GM21786 (cell line): Measurements from ENCODE around the gene PTH2.

Source experiments
- ATAC-seq: cut with Tn5 transposase; IDR thresholded peaks from one replicate; pipeline ENCODE4 v1.9.1; 2021; ENCODE audit not compliant: unreplicated experiment

Gene PTH2

GRCh38 chr19:49415102-49415809 lies 8.0 kb downstream of the PTH2 start:
- ATAC-seq: no peak

DNA sequence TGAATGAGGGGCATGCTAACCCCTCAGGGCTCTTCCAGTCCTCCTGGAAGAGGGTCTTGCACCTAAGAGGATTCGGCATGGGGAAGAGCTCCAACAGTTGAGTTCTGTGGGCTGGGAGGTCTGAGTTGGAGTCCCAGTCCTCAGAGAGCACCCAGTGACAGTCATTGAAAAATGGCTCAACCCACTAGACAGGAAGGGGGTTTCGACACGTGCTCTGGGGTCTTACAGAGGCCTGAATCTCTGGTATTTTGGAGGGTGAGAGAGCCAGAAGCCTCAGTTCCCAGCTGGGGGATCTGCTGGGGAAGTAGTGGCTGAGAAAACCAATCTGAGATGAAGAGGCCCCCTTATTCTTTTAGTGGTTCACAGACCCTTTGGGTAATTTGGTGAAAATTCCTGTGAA lies 9.0 kb downstream of the PTH2 start:
- ATAC-seq: no peak

GRCh38 chr19:49413348-49413747 lies 9.9 kb downstream of the PTH2 start:
- no peak for ATAC-seq

DNA sequence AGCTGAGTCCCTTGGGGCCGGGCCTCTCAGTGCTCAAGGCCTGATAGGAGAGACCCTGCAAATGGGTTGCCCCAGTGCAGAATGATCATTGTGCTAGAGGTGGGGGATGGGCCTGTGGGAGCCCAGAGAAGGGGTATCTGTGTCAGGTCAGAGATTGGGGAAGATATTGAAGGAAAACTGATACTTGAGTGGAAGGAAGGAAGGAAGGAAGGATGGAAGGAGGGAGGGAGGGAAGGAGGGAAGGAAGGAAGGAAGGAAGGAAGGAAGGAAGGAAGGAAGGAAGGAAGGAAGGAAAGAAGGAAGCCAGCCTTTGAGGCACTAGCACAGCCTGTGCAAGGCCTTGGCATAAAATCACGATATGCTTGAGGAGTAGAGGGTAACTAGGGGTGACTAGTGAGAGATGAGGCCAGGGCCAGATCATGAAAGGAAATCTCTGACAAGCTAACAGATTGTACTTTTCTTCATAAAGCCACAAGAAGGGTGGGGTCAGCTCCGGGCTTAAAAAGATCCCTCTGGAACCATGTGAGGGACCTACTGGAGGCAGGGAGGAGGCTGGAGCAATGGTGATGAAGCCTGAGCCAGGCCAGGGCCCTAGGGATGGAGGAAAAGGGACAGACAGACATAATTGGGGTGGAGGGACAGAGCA lies 11.4 kb downstream of the PTH2 start:
- no peak for ATAC-seq

- ATAC-seq: no peak
Measured at GRCh38 chr19:49409441-49410029, 13.7 kb downstream of the PTH2 start.

GRCh38 chr19:49408816-49409440 lies 14.3 kb downstream of the PTH2 start:
- ATAC-seq: no peak

- no peak for ATAC-seq
Measured at GRCh38 chr19:49407482-49408015, 15.7 kb downstream of the PTH2 start.

- no peak for ATAC-seq
Measured at GRCh38 chr19:49407079-49407478, 16.2 kb downstream of the PTH2 start.

DNA sequence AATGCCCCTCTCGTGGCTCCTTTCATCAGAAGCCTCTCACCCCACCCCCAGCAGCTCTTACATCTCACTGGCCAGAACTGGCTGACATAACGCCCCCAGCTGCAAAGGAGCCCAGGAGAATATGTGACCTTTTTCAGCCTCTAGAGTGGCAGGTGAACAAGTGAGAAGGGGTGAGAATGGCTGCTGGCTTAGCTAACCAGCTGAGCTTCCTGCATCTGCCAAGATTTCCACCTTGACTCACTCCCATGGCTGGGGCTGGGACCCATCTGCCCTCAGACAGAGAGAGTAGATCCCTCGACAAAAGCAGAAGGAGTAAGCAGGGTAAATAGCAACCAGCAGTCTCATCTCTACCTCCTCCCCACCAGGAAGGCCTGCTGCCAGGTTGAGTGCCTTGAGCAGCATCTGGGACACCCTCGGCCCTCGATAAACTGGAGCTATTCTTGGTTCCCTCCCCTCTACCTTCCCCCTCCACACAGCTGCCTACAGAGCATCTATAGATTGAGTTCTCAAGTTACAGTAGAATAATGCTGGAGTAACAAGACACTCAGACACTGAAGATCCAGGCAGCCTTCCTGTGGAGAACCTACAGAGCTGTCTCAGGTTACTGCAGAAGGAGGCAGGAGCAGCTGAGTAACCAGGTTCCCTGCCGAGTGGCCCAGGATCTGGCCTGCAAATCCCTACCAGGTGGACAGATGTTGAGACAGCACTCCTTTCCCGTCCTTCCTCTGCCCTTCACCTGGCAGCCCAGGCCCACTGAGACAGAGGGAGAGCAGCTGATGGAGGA lies 19.6 kb downstream of the PTH2 start:
- no peak for ATAC-seq

DNA sequence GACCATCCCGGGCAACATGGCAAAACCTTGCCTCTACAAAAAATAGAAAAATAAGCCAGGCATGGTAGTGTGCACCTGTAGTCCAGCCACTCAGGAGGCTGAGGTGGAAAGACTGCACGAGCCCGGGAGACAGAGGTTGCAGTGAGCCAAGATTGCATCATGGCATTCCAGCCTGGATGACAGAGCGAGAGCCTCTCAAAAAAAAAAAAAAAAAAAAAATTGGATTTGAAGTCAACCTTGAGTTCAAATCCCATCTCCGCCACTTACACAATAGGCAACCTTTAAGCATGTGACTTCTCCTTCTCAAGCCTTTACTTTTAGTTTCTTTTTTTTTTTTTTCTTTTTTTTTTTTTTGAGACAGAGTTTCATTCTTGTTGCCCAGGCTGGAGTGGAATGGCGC lies 23.2 kb downstream of the PTH2 start:
- no peak for ATAC-seq

DNA sequence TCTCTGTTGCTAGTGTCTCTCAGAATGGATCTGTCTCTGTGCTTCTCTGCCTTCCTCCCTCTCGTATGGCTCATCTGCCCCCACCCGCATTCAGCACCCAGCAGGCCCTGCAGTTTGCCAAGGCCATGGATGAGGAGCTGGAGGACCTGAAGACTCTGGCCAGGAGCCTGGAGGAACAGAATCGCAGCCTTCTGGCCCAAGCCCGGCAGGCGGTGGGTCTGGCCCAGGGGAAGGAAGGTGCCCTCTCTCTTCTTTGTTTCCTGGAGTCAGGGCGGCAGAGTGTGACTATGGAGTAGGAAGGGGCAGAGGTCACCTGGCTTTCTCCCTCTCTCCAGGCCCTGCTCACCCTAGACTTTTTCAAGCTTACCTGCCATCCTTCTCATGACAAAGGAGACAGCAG lies 24.3 kb downstream of the PTH2 start:
- ATAC-seq: no peak

GRCh38 chr19:49398001-49398615 lies 25.1 kb downstream of the PTH2 start:
- ATAC-seq: no peak

- no peak for ATAC-seq
Measured at GRCh38 chr19:49396738-49397505, 26.3 kb downstream of the PTH2 start.

- ATAC-seq: no peak
Measured at GRCh38 chr19:49395581-49396407, 27.4 kb downstream of the PTH2 start.

GRCh38 chr19:49393881-49394280 lies 29.4 kb downstream of the PTH2 start:
- ATAC-seq: no peak

DNA sequence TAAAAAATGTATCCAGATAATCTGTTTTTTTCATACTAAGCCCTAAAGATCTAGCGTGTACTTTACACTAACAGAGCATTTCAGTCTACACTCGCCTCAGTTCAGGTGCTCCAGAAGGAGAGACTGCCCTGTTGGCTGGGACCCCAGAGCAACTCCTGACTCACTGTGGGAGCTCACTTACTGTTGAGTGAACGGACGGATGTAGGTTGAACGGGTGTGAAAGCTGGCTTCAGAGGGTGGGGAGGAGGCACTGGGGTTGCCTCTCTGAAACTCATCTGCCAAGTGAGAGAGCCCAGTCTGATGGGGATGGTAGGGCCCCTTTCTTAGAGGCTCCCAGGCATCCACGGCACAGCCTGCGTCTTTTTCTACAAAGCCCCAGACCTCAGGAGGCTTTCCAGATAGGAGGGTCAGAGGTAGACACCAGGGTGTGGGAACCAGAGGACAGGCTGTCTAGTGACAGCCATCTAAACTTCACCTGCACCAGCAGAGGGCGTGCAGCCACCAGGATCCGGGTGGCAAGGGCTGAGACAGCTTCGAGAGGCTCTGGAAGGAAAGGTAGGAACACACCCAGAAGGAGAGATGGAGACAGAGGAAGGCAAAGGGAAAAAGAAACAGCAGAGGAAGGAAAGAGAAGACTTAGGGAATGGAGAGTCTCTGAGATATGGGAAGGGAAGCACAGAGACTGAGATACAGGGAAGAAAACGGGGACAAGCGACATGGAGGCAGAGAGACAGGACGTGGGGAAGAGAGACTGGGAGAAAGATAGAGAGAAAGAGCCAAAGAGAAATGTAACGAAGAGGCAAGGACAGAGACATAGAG lies 31.5 kb downstream of the PTH2 start:
- no peak for ATAC-seq

- ATAC-seq: no peak
Measured at GRCh38 chr19:49390929-49391359, 32.3 kb downstream of the PTH2 start.
